Left lung (tissue), 10 donors: Measurements from ENCODE around the gene MPHOSPH9. TPM values are rescaled to one million over a fixed set of nuclear protein-coding genes. Genes with fewer than 3 reads are reported as not detected.

Experiments used
- ATAC-seq: fragments of 200-7000 bp; cut with Tn5 transposase; one replicate; pipeline ENCODE4 v1.9.1; 2020; ENCODE audit warnings: moderate library complexity
- DNase-seq, 4 donors: peaks; one replicate each; pipeline ENCODE4 v3.0.0-alpha.2; 2013 to 2020
- H3K27ac ChIP-seq, 2 donors: fragments of 200-600 bp; sonication (generic) in 1 of 2; one replicate each; pipeline versions ENCODE4 v1.5.0 to v1.8.0; 2020 to 2021
- H3K27me3 ChIP-seq, 2 donors: fragments of 200-600 bp; sonication (generic) in 1 of 2; one replicate each; pipeline versions ENCODE4 v1.5.0 to v1.8.0; 2020 to 2021
- H3K36me3 ChIP-seq, 2 donors: fragments of 200-600 bp; sonication (generic) in 1 of 2; one replicate each; pipeline versions ENCODE4 v1.5.0 to v1.8.0; 2020 to 2021
- H3K4me1 ChIP-seq, 2 donors: fragments of 200-600 bp; one replicate each; pipeline ENCODE4 v1.8.0; 2021
- H3K4me3 ChIP-seq, 2 donors: fragments of 200-600 bp; sonication (generic) in 1 of 2; one replicate each; pipeline versions ENCODE4 v1.5.0 to v1.8.0; 2020 to 2021; ENCODE audit warnings: mild to moderate bottlenecking in 1 of 2
- H3K9me3 ChIP-seq, 2 donors: fragments of 200-600 bp; sonication (generic) in 1 of 2; one replicate each; pipeline versions ENCODE4 v1.5.0 to v1.8.0; 2020 to 2021
- CTCF ChIP-seq, 2 donors: fragments of 200-600 bp; sonication (generic) in 1 of 2; IDR thresholded peaks; one replicate each; pipeline versions ENCODE4 v1.5.0 to v1.8.0; 2021; ENCODE audit warnings: antibody characterized with exemption in 2 of 2
- intact Hi-C, 2 donors: fragments of 100-400 bp; cut with DNase I; formaldehyde crosslinking; loops; one replicate each; pipeline versions ENCODE4 v1.11.2 to v1.14.2; 2022
- polyA plus RNA-seq, 6 donors: library from polyadenylated mRNA; unstranded; fragments of 120-200 nt; gene quantifications; one replicate each; pipeline ENCODE4 v1.2.1, GENCODE V29; 2013; ENCODE audit not compliant: insufficient read length in 6 of 6
- total RNA-seq, 2 donors: library from RNA; stranded (reverse); fragmentation: NEBNext Ultra II Directional; extraction: Animal tissue kit (Norgen Biotek cat#: 25700); gene quantifications; one replicate each; pipeline ENCODE4 v1.2.1, GENCODE V29; 2021
- donor health status: DM: no; HTN: yes; CAD: no.
- donor health status: DM: no; HTN: no; CAD: no.

MPHOSPH9 gene
- total and polyA plus RNA-seq, 8 donors = 27.6 to 46.7 (median 35.6) TPM

DNA sequence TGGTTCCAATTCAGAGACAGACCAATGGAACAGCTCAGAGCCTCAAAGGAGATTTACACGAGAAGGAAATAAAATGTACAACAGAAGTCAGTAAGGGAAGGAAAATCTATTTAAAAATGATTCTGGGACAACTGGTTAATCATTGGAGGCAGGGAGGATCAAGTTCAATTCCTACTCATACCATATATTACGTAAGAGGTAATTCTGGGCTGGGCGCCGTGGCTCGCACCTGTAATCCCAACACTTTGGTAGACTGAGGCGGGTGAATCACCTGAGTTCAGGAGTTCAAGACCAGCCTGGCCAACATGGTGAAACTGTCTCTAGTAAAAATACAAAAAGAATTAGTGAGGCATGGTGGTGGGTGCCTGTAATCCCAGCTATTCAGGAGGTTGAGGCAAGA lies 45.3 kb downstream of the MPHOSPH9 start:
- TF ChIP-seq CTCF (IDR thresholded peaks at IDR 0.05) = no peak
- Histone ChIP-seq H3K4me1 (no peaks in the 10 kb centered on the region), H3K27me3 (no peaks in the 10 kb centered on the region), H3K9me3 (no peaks in the 10 kb centered on the region), H3K4me3 (no peak overlapping the region), H3K36me3 (peaks cover 0 to 76% of the 10 kb centered on the region in 2 donors), H3K27ac (no peak overlapping the region)
- intact Hi-C loops = no loop called here
- ATAC-seq (no peak), DNase-seq (no peak)

GRCh38 chr12:123180171-123180570 lies 52.8 kb downstream of the MPHOSPH9 start:
- no peak overlapping the region for H3K27ac ChIP-seq
- intact Hi-C loops = no loop called here
- ATAC-seq = no peak
- TF ChIP-seq CTCF (IDR thresholded peaks at IDR 0.05) = no peak
- no peak overlapping the region for H3K4me3 ChIP-seq
- peaks cover 0 to 61% of the 10 kb centered on the region in 2 donors for H3K36me3 ChIP-seq
- no peaks in the 10 kb centered on the region for H3K27me3 ChIP-seq
- H3K4me1 ChIP-seq = no peaks in the 10 kb centered on the region
- no peak for DNase-seq
- no peaks in the 10 kb centered on the region for H3K9me3 ChIP-seq

GRCh38 chr12:123171967-123172366 lies 61.0 kb downstream of the MPHOSPH9 start:
- intact Hi-C loops = no loop called here
- Histone ChIP-seq H3K4me1 (no peaks in the 10 kb centered on the region), H3K4me3 (no peak overlapping the region), H3K27me3 (no peaks in the 10 kb centered on the region), H3K9me3 (no peaks in the 10 kb centered on the region), H3K36me3 (peaks cover 0 to 35% of the 10 kb centered on the region in 2 donors), H3K27ac (no peak overlapping the region)
- no peak for ATAC-seq
- no peak for DNase-seq
- no peak for TF ChIP-seq CTCF (IDR thresholded peaks at IDR 0.05)

DNA sequence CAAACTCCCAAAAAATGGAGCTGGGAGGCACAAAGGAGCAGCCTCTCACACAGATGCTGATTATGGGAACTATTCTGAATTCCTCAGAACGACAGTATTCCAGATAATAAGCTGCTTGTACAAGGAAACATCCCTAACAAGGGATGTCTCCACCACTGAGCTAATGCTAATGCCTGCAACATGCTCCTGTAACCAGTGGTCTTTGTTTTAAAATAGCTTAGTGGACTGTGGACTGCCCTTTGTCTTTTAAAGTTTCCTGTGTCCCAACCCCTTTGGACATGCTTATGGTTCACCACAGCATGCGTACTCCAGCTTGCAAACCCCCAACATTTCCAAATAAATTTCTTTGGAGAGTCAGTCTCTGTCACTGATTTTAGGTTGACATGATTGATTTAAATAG lies 65.6 kb downstream of the MPHOSPH9 start:
- no peak overlapping the region for H3K27ac ChIP-seq
- DNase-seq (no peak), ATAC-seq (no peak)
- intact Hi-C loops = no loop called here
- H3K9me3 ChIP-seq = no peaks in the 10 kb centered on the region
- no peak for TF ChIP-seq CTCF (IDR thresholded peaks at IDR 0.05)
- H3K4me1 ChIP-seq = no peaks in the 10 kb centered on the region
- H3K36me3 ChIP-seq = peaks cover 0 to 38% of the 10 kb centered on the region in 2 donors
- no peak overlapping the region for H3K4me3 ChIP-seq
- H3K27me3 ChIP-seq = no peaks in the 10 kb centered on the region

- ATAC-seq (peak; percentile 64), DNase-seq (no peak)
- intact Hi-C loops = no loop called here
- Histone ChIP-seq H3K9me3 (no peaks in the 10 kb centered on the region), H3K4me1 (no peaks in the 10 kb centered on the region), H3K27ac (peak overlapping the region in 1 of 2 donors; percentile 17), H3K27me3 (no peaks in the 10 kb centered on the region), H3K36me3 (peaks cover 0 to 29% of the 10 kb centered on the region in 2 donors), H3K4me3 (no peak overlapping the region)
- no peak for TF ChIP-seq CTCF (IDR thresholded peaks at IDR 0.05)
These were observed 67.4 kb downstream of the MPHOSPH9 start for GRCh38 chr12:123165537-123165936.
